ENCODE results near the gene CNTNAP2.

DNA sequence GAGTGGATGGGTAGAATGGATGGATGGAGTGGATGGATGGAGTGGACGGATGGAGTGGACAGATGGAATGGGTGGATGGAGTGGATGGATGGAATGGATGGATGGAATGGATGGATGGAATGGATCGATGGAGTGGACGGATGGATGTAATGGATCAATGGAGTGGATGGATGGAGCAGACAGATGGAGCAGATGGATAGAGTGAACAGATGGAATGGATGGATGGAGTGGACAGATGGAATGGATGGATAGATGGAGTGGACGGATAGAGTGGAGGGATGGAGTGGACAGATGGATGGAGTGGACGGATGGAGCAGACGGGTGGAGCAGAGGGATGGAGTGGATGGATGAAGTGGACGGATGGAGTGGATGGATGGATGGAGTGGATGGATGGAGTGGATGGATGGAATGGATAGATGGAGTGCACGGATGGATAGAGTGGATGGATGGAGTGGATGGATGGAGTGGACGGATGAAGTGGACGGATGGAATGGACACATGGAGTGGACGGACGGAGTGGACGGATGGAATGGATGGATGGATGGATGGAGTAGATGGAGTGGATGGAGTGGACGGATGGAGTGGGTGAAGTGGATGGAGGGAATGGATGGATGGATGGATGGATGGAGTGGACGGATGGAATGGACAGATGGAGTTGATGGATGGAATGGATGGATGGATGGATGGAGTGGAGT is 2213.7 kb downstream of the CNTNAP2 start:
- TF ChIP-seq POLR2A (IDR thresholded peaks at IDR 0.05): no peak
- TF ChIP-seq, protein P1, sequence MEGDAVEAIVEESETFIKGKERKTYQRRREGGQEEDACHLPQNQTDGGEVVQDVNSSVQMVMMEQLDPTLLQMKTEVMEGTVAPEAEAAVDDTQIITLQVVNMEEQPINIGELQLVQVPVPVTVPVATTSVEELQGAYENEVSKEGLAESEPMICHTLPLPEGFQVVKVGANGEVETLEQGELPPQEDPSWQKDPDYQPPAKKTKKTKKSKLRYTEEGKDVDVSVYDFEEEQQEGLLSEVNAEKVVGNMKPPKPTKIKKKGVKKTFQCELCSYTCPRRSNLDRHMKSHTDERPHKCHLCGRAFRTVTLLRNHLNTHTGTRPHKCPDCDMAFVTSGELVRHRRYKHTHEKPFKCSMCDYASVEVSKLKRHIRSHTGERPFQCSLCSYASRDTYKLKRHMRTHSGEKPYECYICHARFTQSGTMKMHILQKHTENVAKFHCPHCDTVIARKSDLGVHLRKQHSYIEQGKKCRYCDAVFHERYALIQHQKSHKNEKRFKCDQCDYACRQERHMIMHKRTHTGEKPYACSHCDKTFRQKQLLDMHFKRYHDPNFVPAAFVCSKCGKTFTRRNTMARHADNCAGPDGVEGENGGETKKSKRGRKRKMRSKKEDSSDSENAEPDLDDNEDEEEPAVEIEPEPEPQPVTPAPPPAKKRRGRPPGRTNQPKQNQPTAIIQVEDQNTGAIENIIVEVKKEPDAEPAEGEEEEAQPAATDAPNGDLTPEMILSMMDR (IDR thresholded peaks at IDR 0.05): no peak
